HG03460 (cell line): ENCODE results near the gene NUP160.
"Not testable (repeated sequence)": the region's sequence is repeated elsewhere in the genome, so short reads cannot be mapped to it uniquely, and the experiment has no call there.

Source experiments
- ATAC-seq: cut with Tn5 transposase; IDR thresholded peaks from one replicate; pipeline ENCODE4 v1.9.1; 2021; ENCODE audit not compliant: unreplicated experiment

NUP160 gene

GRCh38 chr11:47791774-47792430, 56.2 kb downstream of the NUP160 start:
- ATAC-seq: no peak

GRCh38 chr11:47790017-47790416, 58.1 kb downstream of the NUP160 start:
- ATAC-seq: not testable (repeated sequence)

- ATAC-seq: no peak
These were observed 60.0 kb downstream of the NUP160 start for GRCh38 chr11:47788181-47788580.

DNA sequence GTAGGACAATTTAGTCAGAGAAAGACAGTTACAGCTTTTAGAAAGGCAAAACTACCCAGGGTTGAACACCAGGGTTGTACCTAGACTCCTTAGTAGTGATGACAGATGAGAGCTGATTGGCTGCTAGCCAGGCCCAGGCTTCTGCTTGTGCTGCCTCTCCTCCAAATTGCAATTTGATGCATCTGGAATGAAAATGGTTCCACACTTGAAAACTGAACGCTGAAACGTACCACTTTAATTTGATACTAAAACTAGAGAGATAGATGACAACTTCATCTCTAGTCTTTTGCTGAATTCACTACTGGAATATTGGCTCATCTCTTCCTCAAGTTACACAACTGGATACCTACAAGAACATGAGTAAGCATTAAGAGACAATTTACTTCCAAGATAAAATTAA, 61.8 kb downstream of the NUP160 start:
- no peak for ATAC-seq

DNA sequence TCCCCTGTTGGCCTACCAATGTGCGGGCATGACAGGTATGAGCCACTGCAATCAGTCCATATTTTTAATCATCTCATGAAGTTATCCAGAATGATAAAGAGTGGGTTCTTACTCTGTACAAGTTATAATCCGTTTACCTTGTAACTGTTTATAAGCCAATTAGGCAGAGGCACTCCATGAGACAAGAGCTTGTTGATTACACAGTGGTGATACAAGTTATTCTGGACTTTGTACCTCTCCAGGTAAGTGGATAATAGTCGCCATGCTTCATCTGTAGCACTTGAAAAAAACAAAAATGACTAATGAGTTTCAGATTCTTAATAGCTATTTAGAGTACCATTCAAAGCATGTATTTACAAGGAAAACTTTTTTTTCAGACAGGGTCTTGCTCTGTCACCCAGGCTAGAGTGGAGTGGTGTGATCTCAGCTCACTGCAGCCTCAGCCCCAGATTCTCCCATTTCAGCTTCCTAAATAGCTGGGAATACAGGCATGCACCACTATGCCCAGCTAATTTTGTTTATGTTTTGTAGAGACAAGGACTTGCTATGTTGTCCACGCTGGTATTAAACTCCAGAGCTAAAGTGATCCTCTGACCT, 63.3 kb downstream of the NUP160 start:
- ATAC-seq: no peak

- no peak for ATAC-seq
These were observed 65.0 kb downstream of the NUP160 start for GRCh38 chr11:47783087-47783610.

DNA sequence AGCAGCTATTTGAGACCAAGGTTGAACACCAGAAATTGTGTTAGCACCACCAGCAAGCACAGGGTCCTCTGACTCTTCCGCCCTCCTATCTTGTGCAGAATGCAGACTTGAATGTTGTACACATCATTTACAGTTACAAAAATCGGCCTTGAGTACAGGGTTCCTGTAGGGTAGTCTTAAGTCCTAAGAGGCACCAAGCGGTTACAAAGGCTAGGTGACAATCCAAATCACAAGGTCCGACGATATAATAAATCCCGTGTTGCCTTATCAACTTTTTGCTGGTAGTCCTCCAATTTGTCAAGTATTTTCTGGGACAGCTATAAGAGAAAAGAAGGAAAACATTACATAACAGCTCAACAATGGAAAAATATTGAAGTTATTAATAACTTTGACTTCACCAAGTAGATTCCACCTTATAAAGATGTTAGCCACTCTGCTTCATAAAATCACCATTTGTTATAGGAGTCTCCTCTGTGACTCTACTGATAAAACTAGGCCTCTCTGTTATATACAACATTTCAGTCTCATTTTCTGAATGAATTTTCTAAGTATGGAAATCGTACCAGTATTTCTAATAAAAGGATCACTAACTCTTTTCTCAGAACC, 69.2 kb downstream of the NUP160 start:
- no peak for ATAC-seq

DNA sequence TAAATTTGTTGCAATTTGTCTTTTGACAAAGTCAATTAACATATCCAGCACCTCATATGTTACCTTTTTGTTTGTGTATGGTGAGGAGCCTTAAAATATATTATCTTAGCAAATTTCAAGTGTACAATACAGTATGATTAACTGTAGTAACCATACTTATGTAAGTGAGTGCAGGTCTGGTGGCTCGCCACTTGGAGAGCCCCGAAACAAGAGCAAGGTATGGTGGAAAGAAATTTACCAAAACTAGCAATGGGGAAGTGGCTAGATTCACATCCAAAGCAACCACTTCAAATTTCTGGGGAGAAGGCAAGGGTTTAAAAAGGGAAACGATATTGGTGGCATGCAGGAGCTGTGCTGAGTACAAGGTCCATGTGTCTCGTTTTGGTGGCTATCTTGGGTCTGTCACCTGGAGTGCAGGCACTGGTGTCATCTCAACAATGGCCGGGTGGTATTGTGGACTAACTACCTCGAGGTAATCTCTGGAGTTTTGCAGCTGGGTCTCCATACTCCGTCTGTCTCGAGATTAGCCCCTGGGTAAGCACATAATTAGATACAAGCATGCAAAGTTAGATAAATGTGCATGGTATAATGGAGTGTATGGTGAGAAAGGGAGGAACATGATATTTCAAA, 72.8 kb downstream of the NUP160 start:
- no peak for ATAC-seq

GRCh38 chr11:47773882-47774281, 74.3 kb downstream of the NUP160 start:
- ATAC-seq: no peak

GRCh38 chr11:47769556-47769955, 78.6 kb downstream of the NUP160 start:
- not testable (repeated sequence) for ATAC-seq

GRCh38 chr11:47768101-47768612, 80.0 kb downstream of the NUP160 start:
- ATAC-seq: no peak

DNA sequence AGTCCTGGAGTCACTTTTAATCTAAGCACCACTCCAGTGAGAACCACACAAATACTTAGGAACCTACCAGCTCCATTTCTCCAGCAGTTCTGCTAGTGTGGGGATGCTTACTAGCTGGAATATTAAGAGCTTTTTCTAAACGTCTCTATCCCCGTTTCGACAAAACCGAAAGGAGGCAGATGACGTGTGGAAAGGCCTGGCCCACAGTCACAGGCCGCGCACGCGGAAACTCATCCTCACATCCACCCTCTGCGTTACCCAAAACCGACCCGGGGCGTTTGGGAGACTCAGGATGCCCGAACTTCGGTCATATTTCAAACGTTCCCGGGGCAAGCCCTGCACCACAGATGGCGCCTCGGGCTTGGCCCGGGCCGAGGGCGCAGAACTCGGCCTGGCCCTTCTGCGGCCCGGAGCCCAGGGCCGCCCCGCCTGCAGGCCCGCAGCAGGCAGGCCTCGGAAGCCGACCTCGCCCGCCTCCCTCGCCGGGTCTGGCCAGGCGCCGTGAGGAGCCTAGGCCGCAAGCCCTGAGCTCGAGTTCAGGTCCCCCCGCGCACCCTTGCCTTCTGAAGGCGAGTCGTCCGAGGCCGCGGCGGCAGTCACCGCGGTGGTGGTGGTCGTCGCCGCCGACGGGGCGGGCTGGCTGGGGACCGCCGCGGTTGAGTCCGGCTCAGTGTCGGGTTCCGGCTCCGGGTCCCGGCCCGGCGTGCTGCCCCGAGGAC, 81.5 kb downstream of the NUP160 start:
- ATAC-seq: peak; percentile 35

GRCh38 chr11:47765086-47765485, 83.1 kb downstream of the NUP160 start:
- ATAC-seq: no peak

DNA sequence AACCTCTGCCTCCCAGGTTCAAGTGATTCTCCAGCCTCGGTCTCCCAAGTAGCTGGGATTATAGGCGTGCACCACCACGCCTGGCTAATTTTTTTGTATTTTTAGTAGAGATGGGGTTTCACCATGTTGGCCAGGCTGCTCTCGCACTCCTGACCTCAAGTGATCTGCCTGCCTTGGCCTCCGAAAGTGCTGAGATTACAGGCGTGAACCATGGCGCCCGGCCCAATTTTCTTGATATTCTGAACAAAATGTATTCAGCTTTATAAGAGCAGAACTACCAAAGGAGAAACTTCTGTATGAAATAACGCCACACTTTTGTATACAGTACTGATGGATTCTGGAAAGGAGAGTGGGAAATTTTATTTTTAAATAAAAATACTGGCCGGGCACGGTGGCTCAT, 88.9 kb downstream of the NUP160 start:
- not testable (repeated sequence) for ATAC-seq

DNA sequence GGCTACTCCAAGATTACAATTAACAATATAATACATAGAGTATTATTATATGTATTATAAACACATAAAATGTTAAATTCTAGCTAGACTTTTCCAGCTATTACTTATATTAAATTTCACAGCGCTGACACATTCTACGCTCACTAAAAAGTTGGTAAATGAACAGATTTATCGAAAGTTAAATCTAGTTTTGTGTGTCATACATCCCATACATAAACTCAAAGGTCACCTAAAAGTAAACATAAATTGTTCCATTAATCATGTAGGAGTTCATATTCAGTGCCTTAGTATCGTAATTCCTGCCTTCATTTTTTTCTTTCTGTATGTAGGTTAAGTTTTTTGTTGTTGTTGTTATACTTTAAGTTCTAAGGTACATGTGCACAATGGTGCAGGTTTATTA, 91.9 kb downstream of the NUP160 start:
- no peak for ATAC-seq

- no peak for ATAC-seq
These were observed 97.4 kb downstream of the NUP160 start for GRCh38 chr11:47750725-47751124.

- ATAC-seq: not testable (repeated sequence)
These were observed 105.7 kb downstream of the NUP160 start for GRCh38 chr11:47742494-47742893.

DNA sequence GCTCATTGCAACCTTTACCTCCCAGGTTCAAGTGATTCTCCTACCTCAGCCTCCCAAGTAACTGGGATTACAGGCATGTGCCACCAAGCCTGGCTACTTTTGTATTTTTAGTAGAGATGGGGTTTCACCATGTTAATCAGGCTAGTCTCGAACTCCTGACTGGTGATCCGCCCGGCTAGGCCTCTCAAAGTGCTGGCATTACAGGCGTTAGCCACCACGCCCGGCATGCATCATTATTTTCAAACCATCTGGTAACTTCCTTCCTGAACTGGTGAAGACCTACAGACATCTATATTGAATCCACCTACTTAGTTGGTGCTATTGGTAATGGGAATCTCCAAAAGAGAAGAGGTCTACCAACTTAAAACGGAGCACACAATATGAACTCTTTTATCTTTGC, 110.3 kb downstream of the NUP160 start:
- ATAC-seq: not testable (repeated sequence)

DNA sequence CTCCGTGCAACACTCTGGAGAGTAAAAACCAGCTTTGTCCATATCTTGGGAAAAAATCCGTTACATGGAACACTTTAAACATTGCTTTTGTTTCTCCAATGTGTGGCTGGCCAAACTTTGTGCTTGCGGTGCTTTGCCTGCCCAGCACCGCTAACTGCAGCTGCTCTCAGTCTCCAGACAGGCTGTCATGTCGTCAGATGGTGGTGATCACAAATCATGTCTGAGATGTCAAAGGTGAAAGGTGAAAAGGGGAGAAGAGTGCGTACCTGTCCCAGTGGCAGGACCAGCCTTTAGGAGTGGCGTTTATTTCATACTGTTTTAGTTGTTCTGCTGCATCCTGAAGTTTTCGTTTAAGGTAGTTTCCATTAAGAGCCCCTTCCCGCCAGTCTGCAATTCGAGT, 115.9 kb downstream of the NUP160 start:
- no peak for ATAC-seq

DNA sequence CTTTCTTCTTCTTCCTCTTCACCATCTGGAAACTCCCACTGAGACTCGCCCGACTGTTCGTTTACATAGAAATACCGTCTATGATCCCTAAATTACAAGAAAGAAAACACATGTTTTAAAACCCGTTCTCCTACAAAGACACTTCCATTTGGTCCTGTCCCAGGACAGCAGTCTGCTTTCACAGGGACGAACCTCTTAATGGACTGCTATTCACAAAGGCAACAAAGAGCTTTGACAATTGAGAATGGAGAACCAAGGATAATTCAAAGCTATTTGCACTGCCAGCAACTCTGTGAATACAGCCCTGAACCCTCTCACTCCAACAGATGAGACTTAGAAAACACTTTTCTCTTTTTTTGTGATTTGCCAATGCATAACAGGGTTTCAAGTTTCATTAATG, 116.7 kb downstream of the NUP160 start:
- ATAC-seq: no peak
